H9 (cell line): ENCODE results near the gene DIP2C. TPM values are rescaled to one million over a fixed set of nuclear protein-coding genes. Genes with fewer than 3 reads are reported as not detected.
"Not testable (repeated sequence)": the region's sequence is repeated elsewhere in the genome, so short reads cannot be mapped to it uniquely, and the experiment has no call there.

Source experiments
- DNase-seq: peaks from one replicate; pipeline ENCODE4 v3.0.0-alpha.2; 2017
- H2AFZ ChIP-seq: one replicate; pipeline ENCODE4 v1.6.1; 2013; ENCODE audit warnings: mild to moderate bottlenecking, low read length, control low read depth, moderate library complexity
- H2AK5ac ChIP-seq: 2 replicates; pipeline ENCODE4 v1.6.1; 2013; ENCODE audit warnings: low read length, control low read depth, mixed read lengths; ENCODE audit not compliant: insufficient read length
- H2BK120ac ChIP-seq: one replicate; pipeline ENCODE4 v1.6.1; 2013; ENCODE audit warnings: low read depth, mild to moderate bottlenecking, low read length, control low read depth, inconsistent platforms; ENCODE audit not compliant: poor library complexity, severe bottlenecking
- H2BK12ac ChIP-seq: 2 replicates; pipeline ENCODE4 v1.6.1; 2013; ENCODE audit warnings: low read length, control low read depth, mixed read lengths, low read depth; ENCODE audit not compliant: insufficient read length
- H2BK15ac ChIP-seq: 2 replicates; pipeline ENCODE4 v1.6.1; 2013; ENCODE audit warnings: low read depth, low read length, control low read depth
- H2BK20ac ChIP-seq: one replicate; pipeline ENCODE4 v1.6.1; 2013; ENCODE audit warnings: low read depth, mild to moderate bottlenecking, low read length, control low read depth, inconsistent platforms; ENCODE audit not compliant: poor library complexity, severe bottlenecking
- H2BK5ac ChIP-seq: 2 replicates; pipeline ENCODE4 v1.6.1; 2013; ENCODE audit warnings: low read length, control low read depth, mixed read lengths; ENCODE audit not compliant: insufficient read length
- H3K14ac ChIP-seq: 2 replicates; pipeline ENCODE4 v1.6.1; 2013; ENCODE audit warnings: low read length, control low read depth; ENCODE audit not compliant: insufficient read depth
- H3K18ac ChIP-seq: 2 replicates; pipeline ENCODE4 v1.6.1; 2013; ENCODE audit warnings: low read depth, mild to moderate bottlenecking, mixed read lengths, low read length, control low read depth; ENCODE audit not compliant: insufficient read length
- H3K23ac ChIP-seq: 2 replicates; pipeline ENCODE4 v1.6.1; 2013; ENCODE audit warnings: low read length, control low read depth, mixed read lengths, low read depth; ENCODE audit not compliant: insufficient read length
- H3K23me2 ChIP-seq: 2 replicates; pipeline ENCODE4 v1.6.1; 2013; ENCODE audit warnings: low read depth, mild to moderate bottlenecking, mixed read lengths, low read length, control low read depth; ENCODE audit not compliant: insufficient read length, poor library complexity, severe bottlenecking
- H3K27ac ChIP-seq: 2 replicates; pipeline ENCODE4 v1.5.1; 2013; ENCODE audit warnings: low read length, control low read depth, mixed read lengths, low read depth; ENCODE audit not compliant: insufficient read length
- H3K27me3 ChIP-seq: 2 replicates; pipeline ENCODE4 v1.6.1; 2013; ENCODE audit warnings: low read length, control low read depth, inconsistent platforms; ENCODE audit not compliant: insufficient read depth
- H3K4ac ChIP-seq: 2 replicates; pipeline ENCODE4 v1.6.1; 2013; ENCODE audit warnings: low read depth, mild to moderate bottlenecking, control low read depth, inconsistent platforms, low read length, moderate library complexity
- H3K4me1 ChIP-seq: 2 replicates; pipeline ENCODE4 v1.6.1; 2013; ENCODE audit warnings: low read length, control low read depth, inconsistent platforms; ENCODE audit not compliant: insufficient read depth
- H3K4me2 ChIP-seq: 2 replicates; pipeline ENCODE4 v1.6.1; 2013; ENCODE audit warnings: low read length, control low read depth, mixed read lengths; ENCODE audit not compliant: insufficient read length, insufficient read depth
- H3K56ac ChIP-seq: 2 replicates; pipeline ENCODE4 v1.6.1; 2013; ENCODE audit warnings: low read depth, mild to moderate bottlenecking, mixed read lengths, low read length, control low read depth; ENCODE audit not compliant: insufficient read length
- H3K79me1 ChIP-seq: 2 replicates; pipeline ENCODE4 v1.6.1; 2013; ENCODE audit warnings: low read depth, mild to moderate bottlenecking, moderate library complexity, low read length, control low read depth, inconsistent platforms; ENCODE audit not compliant: insufficient read depth, poor library complexity, severe bottlenecking
- H3K79me2 ChIP-seq: 2 replicates; pipeline ENCODE4 v1.6.1; 2013; ENCODE audit warnings: low read length, control low read depth, inconsistent platforms; ENCODE audit not compliant: insufficient read depth
- H3K9ac ChIP-seq: 2 replicates; pipeline ENCODE4 v1.6.1; 2013; ENCODE audit warnings: low read length, control low read depth, mixed read lengths; ENCODE audit not compliant: insufficient read length; ENCODE audit errors: extremely low read depth
- H3K9me3 ChIP-seq: one replicate; pipeline ENCODE4 v1.6.1; 2013; ENCODE audit warnings: low read depth, low read length, inconsistent platforms; ENCODE audit not compliant: control insufficient read depth
- H3T11ph ChIP-seq: one replicate; pipeline ENCODE4 v1.6.1; 2013; ENCODE audit warnings: mild to moderate bottlenecking, low read length, control low read depth, inconsistent platforms
- H4K20me1 ChIP-seq: one replicate; pipeline ENCODE4 v1.6.1; 2013; ENCODE audit not compliant: control insufficient read depth, insufficient read length, insufficient read depth
- H4K5ac ChIP-seq: 2 replicates; pipeline ENCODE4 v1.6.1; 2013; ENCODE audit warnings: low read depth, mild to moderate bottlenecking, mixed read lengths, low read length, control low read depth; ENCODE audit not compliant: insufficient read length
- H4K8ac ChIP-seq: replicated peaks from 2 replicates; pipeline ENCODE4 v1.6.1; 2013; ENCODE audit warnings: low read length, control low read depth, mixed read lengths, low read depth; ENCODE audit not compliant: insufficient read length
- H4K91ac ChIP-seq: 2 replicates; pipeline ENCODE4 v1.6.1; 2013; ENCODE audit warnings: low read depth, mild to moderate bottlenecking, moderate library complexity, mixed read lengths, low read length, control low read depth; ENCODE audit not compliant: insufficient read length
- H3K27ac Mint-ChIP-seq, 3 experiments: 2 replicates in 2 of 3; 3 replicates in 1 of 3; pipeline ENCODE4 v1.8.0; 2020 to 2021; ENCODE audit warnings: mixed read lengths in 3 of 3, mild to moderate bottlenecking in 1 of 3, moderate library complexity in 1 of 3
- H3K27me3 Mint-ChIP-seq: 2 replicates; pipeline ENCODE4 v1.8.0; 2021; ENCODE audit warnings: low read depth, mild to moderate bottlenecking, moderate library complexity, mixed read lengths
- H3K36me3 Mint-ChIP-seq, 3 experiments: 2 replicates in 2 of 3; 3 replicates in 1 of 3; pipeline ENCODE4 v1.8.0; 2020 to 2021; ENCODE audit warnings: low read depth in 3 of 3, mixed read lengths in 3 of 3; ENCODE audit not compliant: insufficient read depth in 1 of 3
- H3K4me1 Mint-ChIP-seq, 2 experiments: 2 replicates each; pipeline ENCODE4 v1.8.0; 2020; ENCODE audit warnings: mixed read lengths in 2 of 2
- H3K4me3 Mint-ChIP-seq, 2 experiments: 2 replicates in 1 of 2; 3 replicates in 1 of 2; pipeline ENCODE4 v1.8.0; 2020 to 2021; ENCODE audit warnings: mild to moderate bottlenecking in 2 of 2, mixed read lengths in 2 of 2, moderate library complexity in 1 of 2
- H3K9me3 Mint-ChIP-seq, 2 experiments: 2 replicates in 1 of 2; 3 replicates in 1 of 2; pipeline ENCODE4 v1.8.0; 2020; ENCODE audit warnings: mild to moderate bottlenecking in 2 of 2, mixed read lengths in 2 of 2, moderate library complexity in 1 of 2
- WGBS: extraction: QIAGEN DNeasy Blood & Tissue Kit; methylation state at CpG from one replicate; pipeline ENCODE4 v1.1.7; 2013; ENCODE audit warnings: missing lambda C conversion rate, low lambda C conversion rate, mixed read lengths; ENCODE audit not compliant: insufficient read length; ENCODE audit errors: extremely low coverage; 5-methylcytosine and 5-hydroxymethylcytosine counted together
- total RNA-seq: library from RNA; stranded (reverse); gene quantifications from 2 replicates; pipeline ENCODE4 v1.2.1, GENCODE V29; 2021
- TF ChIP-seq, protein P1 (sequence below): fragments of 200-600 bp; sonication (generic); conservative IDR thresholded peaks from 3 replicates; pipeline ENCODE4 v1.8.0; 2021; ENCODE audit warnings: antibody characterized with exemption, mild to moderate bottlenecking

Gene DIP2C
- total RNA-seq, 1 experiment from 2014 or later: 7.9 TPM

DNA sequence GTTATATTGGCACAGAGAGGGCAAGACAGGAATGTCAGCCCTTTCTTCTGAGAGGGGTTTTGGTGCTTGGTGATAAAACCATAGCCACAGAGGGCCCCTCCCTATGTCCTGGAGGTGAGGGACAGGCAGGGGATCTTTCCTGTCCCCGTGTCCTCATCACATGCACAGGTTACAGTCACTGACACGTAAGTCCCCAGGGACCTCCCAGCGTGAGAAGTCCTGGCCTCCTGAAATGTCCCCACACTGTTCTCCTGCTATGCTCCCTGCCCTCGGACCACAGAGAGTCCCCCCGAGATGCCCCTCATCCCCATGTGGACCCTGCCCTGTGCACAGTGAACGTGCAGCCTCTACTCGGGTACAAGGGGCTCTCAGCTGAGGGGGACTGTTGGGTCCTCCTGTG is 293.8 kb downstream of the DIP2C start:
- Histone ChIP-seq H3K9me3 (no peaks in the 10 kb centered on the region), H3K9ac (no peak overlapping the region), H3K27me3 (no peaks in the 10 kb centered on the region), H4K5ac (no peak overlapping the region), H2AFZ (no peak overlapping the region), H3K79me2 (no peaks in the 10 kb centered on the region), H3K4ac (no peak overlapping the region), H2BK5ac (no peak overlapping the region), H3K4me2 (no peak overlapping the region), H2AK5ac (no peak overlapping the region), H3K18ac (no peak overlapping the region), H4K91ac (no peak overlapping the region), H3T11ph (no peak overlapping the region), H3K23ac (no peak overlapping the region), H3K14ac (no peak overlapping the region; the same call in 1 of the 2 replicates), H2BK15ac (no peak overlapping the region), H2BK20ac (no peak overlapping the region), H3K56ac (no peak overlapping the region), H4K8ac (no peak overlapping the region), H2BK120ac (no peak overlapping the region), H3K79me1 (no peaks in the 10 kb centered on the region), H2BK12ac (no peak overlapping the region), H3K23me2 (no peaks in the 10 kb centered on the region), H3K27ac (no peak overlapping the region), H4K20me1 (no peaks in the 10 kb centered on the region), H3K4me1 (0 out of 2 replicates have a peak, but pooled peaks cover 2% of the 10 kb centered on the region)
- peaks cover 0 to 2% (median 0%) of the 10 kb centered on the region in 3 experiments; a peak in 3 of 7 replicates for H3K36me3 Mint-ChIP-seq
- DNase-seq: no peak
- H3K27ac Mint-ChIP-seq: no peak overlapping the region; a peak in 1 of 7 replicates
- WGBS: no CpG with 5 or more reads among the region's 7 CpGs
- H3K4me1 Mint-ChIP-seq: peaks cover 13 to 22% of the 10 kb centered on the region in 2 experiments
- H3K4me3 Mint-ChIP-seq: no peak overlapping the region
- no peaks in the 10 kb centered on the region for H3K9me3 Mint-ChIP-seq
- TF ChIP-seq, protein P1, sequence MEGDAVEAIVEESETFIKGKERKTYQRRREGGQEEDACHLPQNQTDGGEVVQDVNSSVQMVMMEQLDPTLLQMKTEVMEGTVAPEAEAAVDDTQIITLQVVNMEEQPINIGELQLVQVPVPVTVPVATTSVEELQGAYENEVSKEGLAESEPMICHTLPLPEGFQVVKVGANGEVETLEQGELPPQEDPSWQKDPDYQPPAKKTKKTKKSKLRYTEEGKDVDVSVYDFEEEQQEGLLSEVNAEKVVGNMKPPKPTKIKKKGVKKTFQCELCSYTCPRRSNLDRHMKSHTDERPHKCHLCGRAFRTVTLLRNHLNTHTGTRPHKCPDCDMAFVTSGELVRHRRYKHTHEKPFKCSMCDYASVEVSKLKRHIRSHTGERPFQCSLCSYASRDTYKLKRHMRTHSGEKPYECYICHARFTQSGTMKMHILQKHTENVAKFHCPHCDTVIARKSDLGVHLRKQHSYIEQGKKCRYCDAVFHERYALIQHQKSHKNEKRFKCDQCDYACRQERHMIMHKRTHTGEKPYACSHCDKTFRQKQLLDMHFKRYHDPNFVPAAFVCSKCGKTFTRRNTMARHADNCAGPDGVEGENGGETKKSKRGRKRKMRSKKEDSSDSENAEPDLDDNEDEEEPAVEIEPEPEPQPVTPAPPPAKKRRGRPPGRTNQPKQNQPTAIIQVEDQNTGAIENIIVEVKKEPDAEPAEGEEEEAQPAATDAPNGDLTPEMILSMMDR: no peak
- H3K27me3 Mint-ChIP-seq: no peaks in the 10 kb centered on the region

DNA sequence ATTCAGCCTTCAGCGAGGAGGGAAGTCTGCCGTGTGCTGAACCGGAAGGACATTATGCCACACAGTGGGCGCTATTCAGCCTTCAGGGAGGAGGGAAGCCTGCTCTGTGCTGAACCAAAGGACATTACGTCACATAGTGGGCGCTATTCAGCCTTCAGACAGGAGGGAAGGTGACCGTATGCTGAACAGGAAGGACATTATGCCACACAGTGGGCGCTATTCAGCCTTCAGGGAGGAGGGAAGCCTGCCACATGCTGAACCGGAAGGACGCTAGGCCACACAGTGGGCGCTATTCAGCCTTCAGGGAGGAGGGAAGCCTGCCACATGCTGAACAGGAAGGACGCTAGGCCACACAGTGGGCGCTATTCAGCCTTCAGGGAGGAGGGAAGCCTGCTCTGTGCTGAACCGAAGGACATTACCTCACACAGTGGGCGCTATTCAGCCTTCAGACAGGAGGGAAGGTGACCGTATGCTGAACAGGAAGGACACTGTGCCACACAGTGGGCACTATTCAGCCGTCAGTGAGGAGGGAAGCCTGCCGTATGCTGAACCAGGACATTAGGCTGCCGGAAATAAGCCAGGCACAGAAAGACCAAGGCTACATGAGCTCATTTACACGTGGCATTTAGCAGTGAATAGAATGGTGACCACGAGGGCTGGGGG is 294.9 kb downstream of the DIP2C start:
- H2BK12ac ChIP-seq, H3K23ac ChIP-seq, H4K5ac ChIP-seq, H3K4me1 ChIP-seq, H4K91ac ChIP-seq, H2AFZ ChIP-seq, H2BK15ac ChIP-seq, H3K56ac ChIP-seq, H3K4me2 ChIP-seq, H3K27me3 ChIP-seq, H3K4me3 Mint-ChIP-seq, H3K79me1 ChIP-seq, H3K36me3 Mint-ChIP-seq, H3K4ac ChIP-seq, H3K9ac ChIP-seq, H3K14ac ChIP-seq, H3K27me3 Mint-ChIP-seq, H3K9me3 Mint-ChIP-seq, H4K8ac ChIP-seq, H4K20me1 ChIP-seq, H2BK5ac ChIP-seq, H3K27ac ChIP-seq, H2BK120ac ChIP-seq, H2BK20ac ChIP-seq, H3K79me2 ChIP-seq, H3K9me3 ChIP-seq, H3T11ph ChIP-seq, H3K18ac ChIP-seq, H3K23me2 ChIP-seq, H2AK5ac ChIP-seq: not testable (repeated sequence)
- peak; percentile 61 for DNase-seq
- no CpG with 5 or more reads among the region's 21 CpGs for WGBS
- peak overlapping the region; percentile 52 to 83 (median 67); a peak in 2 of 7 replicates for H3K27ac Mint-ChIP-seq
- H3K4me1 Mint-ChIP-seq: peaks cover 13 to 22% of the 10 kb centered on the region in 2 experiments
